ENCODE measurements around the gene SMIM7. TPM values are rescaled to one million over a fixed set of nuclear protein-coding genes. Genes with fewer than 3 reads are reported as not detected.

The SMIM7 gene
- total and polyA plus RNA-seq, 2 donors from 2014 or later, result 66.2 to 144 TPM

DNA sequence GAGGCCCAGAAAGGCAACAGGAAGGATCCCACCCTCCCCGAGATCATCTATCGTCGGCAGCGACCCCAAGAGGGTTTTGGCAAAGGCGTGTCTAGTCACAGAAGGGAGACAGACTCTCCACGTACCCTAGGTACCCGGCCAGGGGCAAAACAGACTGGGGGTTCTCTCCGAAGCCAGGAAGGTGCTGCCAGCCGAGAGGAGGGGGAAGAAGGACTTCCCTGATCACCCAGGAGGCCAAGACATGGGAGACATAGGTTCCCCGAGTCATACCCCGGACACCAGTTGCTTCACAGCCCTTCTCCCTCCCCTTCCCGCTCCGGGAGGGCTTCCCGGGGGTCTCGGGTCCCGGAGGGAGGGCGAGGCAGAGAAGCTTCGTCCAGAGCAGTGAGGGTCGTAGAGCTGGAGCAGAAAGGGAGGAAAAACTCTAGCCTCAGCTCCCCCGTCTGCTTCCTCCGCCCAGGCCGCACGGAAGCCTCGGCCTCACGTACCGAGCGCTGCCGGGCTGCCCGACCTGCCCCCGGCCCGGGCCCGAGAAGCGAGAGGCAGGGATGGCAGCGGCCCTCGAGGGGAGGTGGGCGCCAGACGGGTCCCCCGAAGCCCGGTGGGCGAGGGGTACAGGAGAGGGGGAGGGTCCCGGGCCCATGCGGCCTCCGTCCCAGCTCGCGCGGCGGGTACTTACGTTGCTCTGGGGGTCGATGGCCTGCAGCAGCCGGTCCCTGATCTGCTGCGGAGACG is 32.6 kb downstream of the SMIM7 start:
- intact Hi-C loops (cut with DNase I), result no loop called here
- H3K4me1 ChIP-seq (ENCODE audit: control insufficient read depth in 2 of 3, insufficient read depth in 2 of 3, low read depth in 1 of 3, low read length in 3 of 3), result peaks cover 0 to 7% (median 5%) of the 10 kb centered on the region in 3 donors
- peak overlapping the region; percentile 73 to 80 (median 78) for H3K4me3 ChIP-seq (ENCODE audit: low read length in 3 of 3)
- H3K9ac ChIP-seq (ENCODE audit: low read length in 3 of 3), result peak overlapping the region; percentile 50 to 87 (median 74)
- peaks cover 2 to 16% (median 3%) of the 10 kb centered on the region in 3 donors for H3K36me3 ChIP-seq (ENCODE audit: control insufficient read depth in 2 of 3, insufficient read depth in 3 of 3, low read length in 3 of 3)
- H3K9me3 ChIP-seq (ENCODE audit: control insufficient read depth in 2 of 3, insufficient read depth in 1 of 3, low read length in 3 of 3), result no peaks in the 10 kb centered on the region
- H3K27ac ChIP-seq (ENCODE audit: low read depth in 2 of 2, low read length in 2 of 2), result no peak overlapping the region
- TF ChIP-seq CTCF (IDR thresholded peaks at IDR 0.05; ENCODE audit: borderline replicate concordance, extremely low read depth, insufficient read depth), result no peak
- no peaks in the 10 kb centered on the region for H3K27me3 ChIP-seq (ENCODE audit: control insufficient read depth, insufficient read depth, low read length)
- no peak for FAIRE-seq
- peak in 4 of 5 donors; percentile 16 to 83 (median 50) for DNase-seq

DNA sequence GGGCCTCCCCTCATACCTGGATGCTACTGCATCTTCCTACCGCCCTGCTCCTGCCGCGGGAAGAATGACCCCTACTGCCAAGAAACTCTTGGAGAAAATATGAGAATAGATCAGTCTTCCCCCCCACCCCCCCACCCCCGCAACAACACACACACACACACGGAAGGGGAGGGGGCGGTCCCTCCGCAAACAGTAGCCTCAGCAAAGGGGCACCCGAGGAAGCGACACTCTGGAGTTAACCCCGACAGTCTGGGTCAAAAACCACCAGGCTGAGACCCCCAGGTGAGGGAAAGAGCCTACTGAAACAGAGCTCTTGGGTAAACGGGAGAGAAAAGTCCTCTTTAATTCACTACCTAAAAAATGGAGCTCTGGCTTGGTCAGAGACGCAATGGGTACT is 33.1 kb downstream of the SMIM7 start:
- Histone ChIP-seq H3K27me3 (ENCODE audit: control insufficient read depth, insufficient read depth, low read length) (no peaks in the 10 kb centered on the region), H3K27ac (ENCODE audit: low read depth in 2 of 2, low read length in 2 of 2) (no peak overlapping the region), H3K9me3 (ENCODE audit: control insufficient read depth in 2 of 3, insufficient read depth in 1 of 3, low read length in 3 of 3) (no peaks in the 10 kb centered on the region), H3K9ac (ENCODE audit: low read length in 3 of 3) (peak overlapping the region; percentile 50 to 87 (median 74)), H3K4me3 (ENCODE audit: low read length in 3 of 3) (peak overlapping the region; percentile 73 to 80 (median 78)), H3K36me3 (ENCODE audit: control insufficient read depth in 2 of 3, insufficient read depth in 3 of 3, low read length in 3 of 3) (peaks cover 2 to 16% (median 3%) of the 10 kb centered on the region in 3 donors), H3K4me1 (ENCODE audit: control insufficient read depth in 2 of 3, insufficient read depth in 2 of 3, low read depth in 1 of 3, low read length in 3 of 3) (peaks cover 0 to 7% (median 5%) of the 10 kb centered on the region in 3 donors)
- DNase-seq (peak in 2 of 5 donors; percentile 19 to 43), FAIRE-seq (no peak)
- intact Hi-C loops (cut with DNase I), result no loop called here
- no peak for TF ChIP-seq CTCF (IDR thresholded peaks at IDR 0.05; ENCODE audit: borderline replicate concordance, extremely low read depth, insufficient read depth)

- no peak overlapping the region for H3K27ac ChIP-seq (ENCODE audit: low read depth in 2 of 2, low read length in 2 of 2)
Observed at GRCh38 chr19:16625163-16625958, 34.6 kb downstream of the SMIM7 start.

More at GRCh38 chr19:16625163-16625958, 34.6 kb downstream of the SMIM7 start:
- peaks cover 0 to 16% (median 0%) of the 10 kb centered on the region in 3 donors for H3K36me3 ChIP-seq (ENCODE audit: control insufficient read depth in 2 of 3, insufficient read depth in 3 of 3, low read length in 3 of 3)
- H3K4me3 ChIP-seq (ENCODE audit: low read length in 3 of 3), result no peak overlapping the region
- peaks cover 0 to 9% (median 7%) of the 10 kb centered on the region in 3 donors for H3K4me1 ChIP-seq (ENCODE audit: control insufficient read depth in 2 of 3, insufficient read depth in 2 of 3, low read depth in 1 of 3, low read length in 3 of 3)
- intact Hi-C loops (cut with DNase I), result no loop called here
- no peak overlapping the region for H3K9ac ChIP-seq (ENCODE audit: low read length in 3 of 3)
- no peaks in the 10 kb centered on the region for H3K27me3 ChIP-seq (ENCODE audit: control insufficient read depth, insufficient read depth, low read length)
- FAIRE-seq (no peak), DNase-seq (no peak)
- no peaks in the 10 kb centered on the region for H3K9me3 ChIP-seq (ENCODE audit: control insufficient read depth in 2 of 3, insufficient read depth in 1 of 3, low read length in 3 of 3)
- TF ChIP-seq CTCF (IDR thresholded peaks at IDR 0.05; ENCODE audit: borderline replicate concordance, extremely low read depth, insufficient read depth), result no peak
